BJ (cell line): Measurements from ENCODE around the gene CD63. TPM values are rescaled to one million over a fixed set of nuclear protein-coding genes. Genes with fewer than 3 reads are reported as not detected.

ENCODE experiments used
- CTCF ChIA-PET: fragments of 350-600 bp; formaldehyde crosslinking; extraction: SDS; loops from one replicate; lab custom pipeline; 2021; ENCODE audit warnings: antibody characterized with exemption, inconsistent platforms; lab: Yijun Ruan, JAX
- POLR2A ChIA-PET: fragments of 300-600 bp; sonication (Branson Sonifier 250); formaldehyde crosslinking; extraction: SDS; loops from one replicate; lab custom pipeline; 2021; ENCODE audit warnings: antibody characterized with exemption; lab: Charles Lee
- DNase-seq: peaks from one replicate; pipeline ENCODE4 v3.0.0-alpha.2; 2011; ENCODE audit warnings: low read depth
- H3K27me3 ChIP-seq: 2 replicates; pipeline ENCODE4 v1.6.0; 2011; ENCODE audit warnings: low read length; ENCODE audit not compliant: control insufficient read depth, insufficient read depth
- H3K36me3 ChIP-seq: 2 replicates; pipeline ENCODE4 v1.5.1; 2011; ENCODE audit warnings: low read length; ENCODE audit not compliant: control insufficient read depth, insufficient read depth
- H3K4me3 ChIP-seq: 2 replicates; pipeline ENCODE4 v1.5.1; 2011; ENCODE audit warnings: low read depth, mild to moderate bottlenecking, control low read depth, low read length
- polyA plus RNA-seq: library from polyadenylated mRNA; depleted of rRNA; stranded (reverse); fragments of >200 nt; gene quantifications from 2 replicates; pipeline ENCODE4 v1.2.3, GENCODE V29; 2011
- TF ChIP-seq, protein P1 (sequence below): IDR thresholded peaks from 2 replicates; pipeline ENCODE4 v1.5.1; 2011; ENCODE audit warnings: low read depth, mild to moderate bottlenecking, control low read depth, inconsistent platforms, low read length, moderate library complexity; ENCODE audit not compliant: insufficient read depth

Gene CD63
- polyA plus RNA-seq, 1 experiment: 974 TPM

DNA sequence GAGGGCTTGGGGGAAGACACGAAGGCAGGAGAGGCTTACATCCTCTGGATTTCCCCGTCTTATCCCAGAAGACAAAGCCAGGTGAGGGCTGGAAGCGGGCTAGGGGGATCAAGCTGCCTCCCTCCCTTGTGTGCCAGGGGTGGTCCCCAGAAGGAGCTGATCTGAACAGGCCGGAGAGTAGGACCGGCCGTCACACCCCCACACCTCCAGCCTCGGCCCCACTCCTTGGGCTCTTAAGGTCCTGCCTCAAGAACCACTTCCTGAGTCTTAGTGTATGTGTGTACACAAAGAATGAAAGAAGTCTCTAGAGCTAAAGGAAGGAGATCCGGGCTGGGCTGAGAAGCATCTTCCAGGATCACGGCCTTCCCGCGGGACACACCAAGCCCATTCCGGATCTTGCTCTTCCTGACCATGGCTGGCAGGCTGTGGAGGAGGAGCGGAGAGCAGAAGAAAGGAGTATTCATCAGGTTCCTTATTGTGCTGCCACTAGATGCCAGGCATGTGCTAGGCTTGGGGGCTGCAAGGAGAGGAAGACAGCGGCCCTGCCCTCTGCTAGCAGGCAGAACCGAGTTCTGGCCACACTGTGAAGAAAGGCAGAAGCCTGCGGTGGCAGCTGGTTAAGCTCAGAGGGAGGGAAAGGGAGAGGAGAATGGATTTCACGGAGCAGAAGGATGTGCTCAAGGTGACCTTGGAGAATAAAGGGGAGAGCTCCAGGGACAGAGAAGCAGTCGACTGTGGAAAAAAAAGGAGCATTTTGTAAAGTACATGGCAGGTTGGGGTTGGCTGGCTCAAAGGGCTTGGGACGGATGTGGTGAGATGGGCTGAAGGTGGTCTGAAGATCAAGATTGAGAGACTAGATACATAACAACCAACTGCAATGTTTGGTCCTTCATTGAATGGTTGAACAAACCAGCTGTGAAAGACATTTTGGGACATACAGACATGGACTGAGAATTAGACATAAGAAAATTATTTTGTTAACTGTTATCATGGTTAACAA is 1.3 kb upstream of the CD63 start:
- ChIA-PET CTCF (interaction anchor here (0.6 to 2.3 kb wide), 12 partner anchors 7 to 210 kb away, joined by 3 to 29 read pairs (median 5); partner anchors contain the start of genes PYM1 and RDH5), POLR2A (interaction anchor here (0.7 to 1.4 kb wide), 5 partner anchors 8 to 117 kb away, joined by 3 to 6 read pairs (median 5); partner anchors contain the start of genes BLOC1S1 and DNAJC14)
- peak overlapping the region; percentile 73 for H3K4me3 ChIP-seq
- no peak for DNase-seq
- peaks cover 14% of the 10 kb centered on the region for H3K36me3 ChIP-seq
- no peaks in the 10 kb centered on the region for H3K27me3 ChIP-seq
- TF ChIP-seq, protein P1, sequence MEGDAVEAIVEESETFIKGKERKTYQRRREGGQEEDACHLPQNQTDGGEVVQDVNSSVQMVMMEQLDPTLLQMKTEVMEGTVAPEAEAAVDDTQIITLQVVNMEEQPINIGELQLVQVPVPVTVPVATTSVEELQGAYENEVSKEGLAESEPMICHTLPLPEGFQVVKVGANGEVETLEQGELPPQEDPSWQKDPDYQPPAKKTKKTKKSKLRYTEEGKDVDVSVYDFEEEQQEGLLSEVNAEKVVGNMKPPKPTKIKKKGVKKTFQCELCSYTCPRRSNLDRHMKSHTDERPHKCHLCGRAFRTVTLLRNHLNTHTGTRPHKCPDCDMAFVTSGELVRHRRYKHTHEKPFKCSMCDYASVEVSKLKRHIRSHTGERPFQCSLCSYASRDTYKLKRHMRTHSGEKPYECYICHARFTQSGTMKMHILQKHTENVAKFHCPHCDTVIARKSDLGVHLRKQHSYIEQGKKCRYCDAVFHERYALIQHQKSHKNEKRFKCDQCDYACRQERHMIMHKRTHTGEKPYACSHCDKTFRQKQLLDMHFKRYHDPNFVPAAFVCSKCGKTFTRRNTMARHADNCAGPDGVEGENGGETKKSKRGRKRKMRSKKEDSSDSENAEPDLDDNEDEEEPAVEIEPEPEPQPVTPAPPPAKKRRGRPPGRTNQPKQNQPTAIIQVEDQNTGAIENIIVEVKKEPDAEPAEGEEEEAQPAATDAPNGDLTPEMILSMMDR: no peak

DNA sequence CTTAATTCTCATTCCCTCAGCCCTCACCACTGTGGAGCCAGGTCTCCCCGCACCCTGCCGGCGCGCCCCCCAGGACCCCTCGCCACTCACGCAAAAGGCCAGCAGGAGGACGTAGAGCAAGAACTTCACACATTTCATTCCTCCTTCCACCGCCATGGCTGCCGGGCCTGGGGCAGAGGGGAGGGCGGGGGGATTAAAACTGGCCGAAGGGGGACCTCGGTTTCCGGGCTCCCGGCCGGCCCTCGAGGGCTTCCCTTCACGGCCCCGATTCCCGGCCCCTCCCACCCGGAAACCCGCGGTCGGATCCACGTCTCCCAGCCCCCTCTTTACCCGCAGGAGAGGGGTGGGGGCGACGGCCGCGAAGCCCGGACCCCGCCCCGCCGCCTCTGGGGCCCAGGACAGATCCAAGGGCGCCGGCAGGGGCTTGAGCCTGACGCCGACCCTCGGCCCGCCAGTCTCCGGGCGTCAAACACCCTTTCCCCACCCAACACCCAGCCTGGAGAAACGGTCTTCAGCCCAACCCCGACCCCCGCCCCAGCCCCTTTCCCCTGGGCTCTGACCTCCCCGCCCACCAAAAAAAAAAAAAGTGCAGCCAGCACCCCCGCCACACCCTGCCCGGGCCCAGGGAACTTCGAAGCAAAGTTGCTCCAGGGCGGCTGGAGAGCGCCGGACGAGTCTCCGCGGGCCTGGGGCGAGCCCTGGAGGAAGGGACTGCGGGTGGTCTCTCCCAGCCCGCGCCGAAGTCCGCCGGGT is 447 bp downstream of the CD63 start:
- ChIA-PET CTCF (interaction anchor here (1.0 to 2.3 kb wide), 4 partner anchors 8 to 199 kb away, joined by 3 to 29 read pairs (median 9); partner anchors contain the start of genes PYM1 and RDH5), POLR2A (interaction anchor here (0.6 to 1.4 kb wide), 3 partner anchors 9 to 11 kb away, joined by 3 to 6 read pairs (median 4); no protein-coding TSS in a partner anchor)
- TF ChIP-seq, protein P1: no peak
- H3K36me3 ChIP-seq: peaks cover 26% of the 10 kb centered on the region
- DNase-seq: no peak
- no peaks in the 10 kb centered on the region for H3K27me3 ChIP-seq
- peak overlapping the region; percentile 73 for H3K4me3 ChIP-seq

DNA sequence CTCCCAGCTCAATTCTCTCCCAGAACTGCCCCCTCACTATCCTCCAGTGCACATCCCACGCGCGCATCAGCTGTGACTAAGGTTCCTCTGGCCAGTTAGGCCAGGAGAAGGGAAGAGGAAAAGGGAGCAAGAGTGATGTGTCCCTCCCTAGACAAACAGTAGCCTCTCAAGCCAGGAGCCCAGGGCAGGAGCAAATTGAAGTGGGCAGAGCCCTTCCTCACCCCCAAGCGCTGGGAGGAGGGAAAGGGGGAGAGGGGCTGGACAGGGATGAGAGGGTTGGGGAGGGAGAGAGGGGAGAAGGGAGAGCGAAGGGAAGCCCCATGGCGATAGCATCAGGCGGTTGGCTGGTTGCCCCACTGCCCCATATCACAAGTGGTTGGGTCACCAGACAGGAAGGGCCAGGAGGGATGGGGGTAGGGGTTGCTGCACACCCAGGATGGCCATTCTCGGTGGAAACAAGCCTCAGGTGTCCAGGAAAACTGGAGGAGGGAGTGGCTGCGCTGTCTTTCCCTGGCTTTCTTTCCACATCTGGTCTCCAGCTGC is 1.1 kb downstream of the CD63 start:
- ChIA-PET CTCF (no interaction called here), POLR2A (no interaction called here)
- peaks cover 29% of the 10 kb centered on the region for H3K36me3 ChIP-seq
- H3K4me3 ChIP-seq: peak overlapping the region; percentile 73
- no peaks in the 10 kb centered on the region for H3K27me3 ChIP-seq
- TF ChIP-seq, protein P1: no peak
- DNase-seq: no peak

DNA sequence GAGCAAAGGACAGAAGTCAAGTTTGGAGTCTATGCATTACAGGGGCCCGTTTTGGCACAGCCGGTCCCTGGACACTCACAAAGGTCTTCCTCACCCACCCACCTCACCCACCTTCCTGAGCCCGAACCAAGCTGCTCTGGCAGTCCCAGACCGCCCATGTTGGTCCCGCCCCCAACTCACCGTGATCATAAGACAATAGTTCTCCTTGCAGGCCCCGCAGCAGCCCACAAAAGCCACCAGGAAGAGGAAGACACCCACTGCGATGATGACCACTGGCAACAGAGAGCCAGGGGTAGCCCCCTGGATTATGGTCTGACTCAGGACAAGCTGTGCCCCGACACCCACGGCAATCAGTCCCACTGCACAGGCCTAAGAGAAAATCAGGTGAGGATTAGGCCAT is 1.8 kb downstream of the CD63 start:
- peak overlapping the region; percentile 73 for H3K4me3 ChIP-seq
- CTCF ChIA-PET: interaction anchor here (0.6 kb wide), 1 partner anchor 95 kb away, joined by 3 read pairs; no protein-coding TSS in a partner anchor
- TF ChIP-seq, protein P1: no peak
- POLR2A ChIA-PET: no interaction called here
- no peaks in the 10 kb centered on the region for H3K27me3 ChIP-seq
- no peak for DNase-seq
- H3K36me3 ChIP-seq: peaks cover 29% of the 10 kb centered on the region
